ENCODE data around the gene NDC1.

The NDC1 gene

DNA sequence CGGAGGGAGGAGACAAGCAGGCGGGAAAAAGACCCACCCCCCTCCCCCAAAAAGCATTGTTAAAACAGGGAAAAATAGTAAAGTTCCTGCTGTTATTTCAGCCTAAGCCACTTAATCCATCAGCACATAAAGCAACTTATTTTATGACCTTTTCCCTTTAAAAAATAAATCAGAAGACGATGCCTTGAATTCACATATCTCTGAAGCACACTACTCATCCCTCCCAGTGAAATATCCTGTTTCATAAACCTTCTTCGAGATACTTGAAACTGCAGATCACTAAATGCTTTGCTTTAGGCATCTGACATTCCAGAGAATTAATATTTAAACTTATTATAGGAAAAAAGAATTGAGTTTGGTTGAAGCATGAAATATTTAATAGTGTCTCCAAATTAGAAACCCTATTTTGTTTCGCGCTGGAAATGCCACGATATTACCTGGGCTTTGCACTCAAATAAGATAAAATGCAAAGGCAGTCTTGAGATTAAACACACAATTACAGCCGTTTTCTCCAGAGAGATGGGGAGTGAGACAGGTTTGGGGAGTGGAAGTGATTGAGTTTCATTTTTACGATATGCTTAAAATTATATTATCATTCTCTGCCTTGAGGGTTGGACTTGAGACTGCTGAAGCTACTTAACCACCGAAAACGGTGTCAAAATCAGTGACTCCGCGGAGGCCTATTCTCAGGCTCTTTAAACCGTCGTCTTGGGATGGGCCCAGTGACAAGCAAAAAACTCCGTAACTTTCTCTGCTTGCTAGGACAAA, 108.5 kb downstream of the NDC1 start:
- DNase-seq: no peak

- no peak for DNase-seq
Measured at GRCh38 chr1:53728702-53729455, 109.2 kb downstream of the NDC1 start.

GRCh38 chr1:53728196-53728595, 109.9 kb downstream of the NDC1 start:
- no peak for DNase-seq

DNA sequence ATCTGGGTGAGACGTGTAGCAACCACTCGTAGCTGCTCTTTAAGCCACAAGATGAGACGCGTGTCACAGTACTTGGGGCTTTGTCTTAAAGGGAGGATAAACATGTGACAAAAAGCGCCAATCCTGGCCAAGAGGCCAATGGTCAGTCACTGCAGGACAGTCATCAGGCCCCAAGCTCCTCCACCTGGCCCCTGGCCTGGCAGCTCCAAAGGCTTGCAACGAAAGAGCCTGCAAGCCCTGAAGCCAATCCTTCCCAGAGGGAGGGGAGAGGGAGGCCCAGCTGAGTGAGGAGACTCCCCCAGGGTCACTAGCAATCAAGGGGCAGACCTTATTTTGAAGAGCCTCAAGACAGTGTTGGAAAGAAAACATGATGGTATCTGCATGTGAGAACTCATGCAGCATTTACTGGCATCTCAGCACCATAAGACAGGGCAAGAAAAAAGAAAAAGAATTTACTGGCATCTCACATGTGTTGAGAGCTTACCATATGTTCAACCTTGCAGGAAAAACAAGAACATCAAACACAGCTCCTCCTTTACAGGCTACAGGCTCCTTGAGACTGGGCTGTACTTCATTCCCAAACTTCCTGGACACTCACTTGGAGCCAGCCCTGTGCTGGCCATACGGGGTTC, 110.5 kb downstream of the NDC1 start:
- no peak for DNase-seq

- DNase-seq: no peak
Measured at GRCh38 chr1:53726009-53726600, 112.0 kb downstream of the NDC1 start.

GRCh38 chr1:53725238-53725689, 112.8 kb downstream of the NDC1 start:
- no peak for DNase-seq

DNA sequence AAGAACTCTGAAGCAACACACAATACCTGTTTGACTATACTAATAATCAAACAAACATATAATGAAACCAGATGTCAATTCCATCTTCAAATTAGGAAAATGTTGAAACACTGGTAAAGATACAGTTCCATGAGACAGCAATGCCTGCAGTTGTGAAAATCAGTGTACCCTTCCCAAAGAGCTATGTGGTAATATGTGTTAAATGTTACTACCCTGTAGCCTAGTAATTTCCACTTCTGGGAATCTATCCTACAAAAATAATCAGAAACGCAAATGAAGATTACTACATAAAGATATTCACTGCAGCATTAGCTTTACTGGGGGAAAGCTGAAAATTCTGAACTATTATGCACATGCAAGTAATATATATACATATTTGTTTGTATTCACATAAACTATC, 116.1 kb downstream of the NDC1 start:
- DNase-seq: no peak

DNA sequence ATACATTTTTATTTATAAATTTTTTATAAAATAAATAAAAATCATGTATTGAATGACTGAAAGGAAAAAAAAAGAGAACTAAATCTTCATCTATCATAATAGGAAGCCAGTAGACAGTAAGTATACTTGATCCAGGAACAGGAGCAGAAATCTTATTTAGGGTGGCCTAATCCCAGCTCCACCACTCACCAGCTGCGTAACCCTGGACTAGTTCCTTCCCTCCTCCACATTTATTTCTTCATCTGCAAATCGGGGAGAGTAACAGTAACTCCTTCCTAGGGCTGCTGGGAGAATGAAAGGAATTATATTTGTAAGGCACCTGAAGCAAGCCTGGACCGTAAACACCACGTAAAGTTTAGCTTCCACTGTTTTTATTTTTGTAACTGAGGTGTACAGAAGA, 117.0 kb downstream of the NDC1 start:
- DNase-seq: no peak

GRCh38 chr1:53719469-53719868, 118.6 kb downstream of the NDC1 start:
- DNase-seq: no peak

GRCh38 chr1:53718443-53718842, 119.7 kb downstream of the NDC1 start:
- no peak for DNase-seq

GRCh38 chr1:53717025-53717804, 120.9 kb downstream of the NDC1 start:
- DNase-seq: no peak

DNA sequence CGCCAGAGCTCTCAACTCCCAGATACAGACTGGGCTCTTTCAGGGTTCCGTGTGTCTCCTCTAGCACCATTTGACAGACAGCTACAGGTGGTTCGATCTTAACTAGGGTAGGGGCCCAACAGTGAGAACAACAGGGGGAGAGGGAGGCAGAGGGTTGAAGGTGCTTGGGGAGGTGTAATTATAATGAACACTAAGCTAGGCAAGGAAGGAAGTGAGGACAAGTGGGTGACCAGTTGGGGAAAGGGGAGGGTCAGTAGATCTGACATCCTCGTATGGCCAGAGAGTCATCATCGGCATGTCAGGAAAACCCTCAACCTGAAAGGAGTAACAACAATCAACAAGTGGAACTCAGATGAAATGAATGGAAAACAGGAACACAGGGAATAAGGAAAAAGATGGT, 121.9 kb downstream of the NDC1 start:
- no peak for DNase-seq

DNA sequence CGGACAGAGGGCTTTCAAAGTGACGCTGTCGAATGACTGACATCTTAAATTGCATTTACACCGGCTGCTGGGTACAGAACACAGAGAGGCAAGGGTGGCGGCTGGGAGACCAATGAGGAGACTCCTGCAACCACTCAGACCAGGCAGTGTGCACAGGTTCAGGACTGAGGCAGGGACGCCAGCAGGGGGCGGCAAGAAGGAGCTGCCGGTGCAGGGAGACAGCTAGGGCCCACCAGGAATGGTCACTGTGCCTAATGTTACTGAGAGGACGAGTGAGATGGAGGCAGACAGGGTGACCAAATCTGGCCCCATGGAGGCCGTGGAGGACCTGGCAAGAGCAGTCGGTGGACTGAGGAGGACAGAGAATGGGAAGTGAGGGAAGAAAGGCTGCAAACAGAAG, 122.6 kb downstream of the NDC1 start:
- DNase-seq: no peak
